AG04450 (cell line): ENCODE results near the gene CPNE5. TPM values are rescaled to one million over a fixed set of nuclear protein-coding genes. Genes with fewer than 3 reads are reported as not detected.

ENCODE experiments used
- CTCF ChIA-PET: fragments of 300-600, 350-600 bp; formaldehyde crosslinking; extraction: SDS; loops from one replicate; lab custom pipeline; 2022; ENCODE audit warnings: antibody characterized with exemption, inconsistent platforms; lab: Charles Lee
- POLR2A ChIA-PET: fragments of 350-600 bp; formaldehyde crosslinking; extraction: SDS; loops from one replicate; lab custom pipeline; 2021; ENCODE audit warnings: antibody characterized with exemption, inconsistent platforms; lab: Yijun Ruan, JAX
- DNase-seq: peaks from one replicate; pipeline ENCODE4 v3.0.0-alpha.2; 2011; ENCODE audit warnings: low read depth, low spot score
- H3K27ac ChIP-seq: one replicate; pipeline ENCODE4 v1.5.1; 2012; ENCODE audit warnings: low read depth, low read length, control low read depth
- H3K27me3 ChIP-seq: one replicate; pipeline ENCODE4 v1.6.0; 2012; ENCODE audit warnings: low read length; ENCODE audit not compliant: control insufficient read depth, insufficient read depth
- H3K4me3 ChIP-seq: 2 replicates; pipeline ENCODE4 v1.5.1; 2011; ENCODE audit warnings: mild to moderate bottlenecking, low read depth, low read length, control low read depth
- H3K9me3 ChIP-seq: 2 replicates; pipeline ENCODE4 v1.5.1; 2012; ENCODE audit warnings: low read length; ENCODE audit not compliant: control insufficient read depth, insufficient read depth
- polyA plus RNA-seq: library from polyadenylated mRNA; depleted of rRNA; stranded (reverse); fragments of >200 nt; gene quantifications from 2 replicates; pipeline ENCODE4 v1.2.3, GENCODE V29; 2011
- TF ChIP-seq, protein P1 (sequence below): IDR thresholded peaks from 2 replicates; pipeline ENCODE4 v1.5.1; 2011; ENCODE audit warnings: low read depth, low read length, control low read depth, inconsistent platforms

Gene CPNE5
- polyA plus RNA-seq, 1 experiment = 0.10 TPM

DNA sequence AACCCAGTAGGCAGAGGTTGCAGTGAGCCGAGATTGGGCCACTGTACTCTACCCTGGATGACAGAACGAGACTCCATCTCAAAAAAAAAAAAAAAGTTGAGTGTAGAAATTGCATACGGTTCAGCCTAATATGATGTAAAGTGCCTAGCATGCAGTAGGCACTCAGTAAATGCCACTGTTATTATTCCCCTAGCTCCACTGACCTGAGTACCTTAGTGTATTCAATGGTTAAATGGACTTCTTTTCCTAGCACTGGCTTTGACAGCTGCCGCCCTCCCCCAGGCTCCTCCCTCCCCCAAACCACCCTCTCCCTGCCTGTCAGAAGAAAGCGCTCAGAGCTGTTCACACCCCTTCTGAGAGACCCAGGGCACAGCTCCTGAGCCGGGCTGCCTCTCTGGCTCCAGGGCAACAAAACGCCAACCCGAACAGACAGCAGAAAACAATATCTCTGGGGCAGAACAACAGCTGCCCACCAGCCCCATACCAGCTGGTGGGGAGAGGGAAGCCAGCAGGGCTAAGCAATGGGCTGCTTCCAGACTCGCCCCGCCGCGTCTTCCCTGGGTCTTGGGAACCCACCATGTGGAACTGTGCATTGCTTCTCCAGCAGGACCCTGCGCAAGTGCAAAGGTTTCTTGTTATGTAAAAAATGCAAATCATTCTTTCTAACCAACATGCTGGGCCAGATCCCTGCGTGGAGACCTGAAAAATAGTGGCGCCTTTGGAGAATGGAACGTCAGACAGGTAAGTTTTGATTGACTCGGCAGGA, 4.5 kb downstream of the CPNE5 start:
- Histone ChIP-seq H3K9me3 (no peaks in the 10 kb centered on the region; the same call in 1 of the 2 replicates), H3K27ac (no peak overlapping the region), H3K27me3 (peaks cover 36% of the 10 kb centered on the region), H3K4me3 (no peak overlapping the region)
- ChIA-PET CTCF (interaction anchor here (0.6 to 2.5 kb wide), 4 partner anchors 14 to 748 kb away, joined by 3 to 6 read pairs (median 3); no protein-coding TSS in a partner anchor), POLR2A (no interaction called here)
- DNase-seq = no peak
- TF ChIP-seq, protein P1, sequence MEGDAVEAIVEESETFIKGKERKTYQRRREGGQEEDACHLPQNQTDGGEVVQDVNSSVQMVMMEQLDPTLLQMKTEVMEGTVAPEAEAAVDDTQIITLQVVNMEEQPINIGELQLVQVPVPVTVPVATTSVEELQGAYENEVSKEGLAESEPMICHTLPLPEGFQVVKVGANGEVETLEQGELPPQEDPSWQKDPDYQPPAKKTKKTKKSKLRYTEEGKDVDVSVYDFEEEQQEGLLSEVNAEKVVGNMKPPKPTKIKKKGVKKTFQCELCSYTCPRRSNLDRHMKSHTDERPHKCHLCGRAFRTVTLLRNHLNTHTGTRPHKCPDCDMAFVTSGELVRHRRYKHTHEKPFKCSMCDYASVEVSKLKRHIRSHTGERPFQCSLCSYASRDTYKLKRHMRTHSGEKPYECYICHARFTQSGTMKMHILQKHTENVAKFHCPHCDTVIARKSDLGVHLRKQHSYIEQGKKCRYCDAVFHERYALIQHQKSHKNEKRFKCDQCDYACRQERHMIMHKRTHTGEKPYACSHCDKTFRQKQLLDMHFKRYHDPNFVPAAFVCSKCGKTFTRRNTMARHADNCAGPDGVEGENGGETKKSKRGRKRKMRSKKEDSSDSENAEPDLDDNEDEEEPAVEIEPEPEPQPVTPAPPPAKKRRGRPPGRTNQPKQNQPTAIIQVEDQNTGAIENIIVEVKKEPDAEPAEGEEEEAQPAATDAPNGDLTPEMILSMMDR = no peak

DNA sequence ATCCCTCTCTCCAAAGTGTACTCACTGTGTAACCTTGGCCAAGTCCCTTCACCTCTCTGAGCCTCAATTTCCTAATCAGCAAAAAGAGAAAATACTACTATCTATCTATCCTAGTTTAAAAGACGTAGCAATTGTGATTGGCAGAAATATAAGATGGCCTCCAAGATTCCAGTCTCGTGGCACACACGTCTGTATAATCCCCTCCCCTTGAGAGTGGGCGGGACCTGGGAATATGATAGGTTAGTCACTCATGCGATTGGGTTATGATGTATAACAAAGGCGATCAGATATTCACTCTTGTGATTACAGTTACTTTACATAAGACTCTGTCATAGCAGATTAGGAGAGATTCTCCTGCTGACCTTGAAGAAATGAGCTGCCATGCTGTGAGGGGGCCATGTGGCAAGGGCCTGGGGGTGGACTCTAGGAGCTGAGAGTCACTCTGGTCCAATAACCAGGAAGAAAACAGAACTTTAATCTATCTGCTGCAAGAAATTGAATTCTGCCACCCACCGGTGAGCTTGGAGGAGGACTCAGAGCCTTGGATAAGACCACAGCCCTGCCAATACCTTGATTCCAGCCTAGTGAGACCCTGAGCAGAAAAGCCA, 6.0 kb downstream of the CPNE5 start:
- H3K9me3 ChIP-seq = no peaks in the 10 kb centered on the region
- TF ChIP-seq, protein P1 = no peak
- DNase-seq = no peak
- POLR2A ChIA-PET = no interaction called here
- no peak overlapping the region for H3K4me3 ChIP-seq
- H3K27ac ChIP-seq = no peak overlapping the region
- H3K27me3 ChIP-seq = peaks cover 26% of the 10 kb centered on the region
- CTCF ChIA-PET = interaction anchor here (2.5 kb wide), 1 partner anchor 17 kb away, joined by 6 read pairs; no protein-coding TSS in a partner anchor

DNA sequence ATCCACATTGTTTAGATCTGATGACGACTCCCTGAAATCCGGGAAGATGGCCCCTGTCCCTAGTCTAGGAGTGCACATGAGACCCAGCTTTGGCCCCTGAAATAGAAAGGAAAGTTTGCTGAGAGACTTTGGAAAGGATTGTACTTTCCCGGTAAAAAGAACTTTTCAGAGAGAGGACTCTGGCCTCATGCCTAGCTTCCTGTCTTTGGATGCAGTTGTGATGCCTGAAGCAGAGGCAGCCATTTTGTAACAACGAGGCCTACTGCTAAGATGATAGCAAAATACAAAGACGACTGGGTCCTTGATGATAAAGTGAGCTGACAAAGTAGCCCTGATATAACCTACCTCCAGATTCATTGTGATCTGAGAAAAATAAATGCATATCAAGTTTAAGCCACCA, 6.9 kb downstream of the CPNE5 start:
- Histone ChIP-seq H3K4me3 (no peak overlapping the region), H3K27me3 (peaks cover 20% of the 10 kb centered on the region), H3K27ac (no peak overlapping the region), H3K9me3 (no peaks in the 10 kb centered on the region)
- DNase-seq = no peak
- ChIA-PET POLR2A (no interaction called here), CTCF (interaction anchor here (0.8 kb wide), 1 partner anchor 66 kb away, joined by 3 read pairs; no protein-coding TSS in a partner anchor)
- TF ChIP-seq, protein P1 = no peak

DNA sequence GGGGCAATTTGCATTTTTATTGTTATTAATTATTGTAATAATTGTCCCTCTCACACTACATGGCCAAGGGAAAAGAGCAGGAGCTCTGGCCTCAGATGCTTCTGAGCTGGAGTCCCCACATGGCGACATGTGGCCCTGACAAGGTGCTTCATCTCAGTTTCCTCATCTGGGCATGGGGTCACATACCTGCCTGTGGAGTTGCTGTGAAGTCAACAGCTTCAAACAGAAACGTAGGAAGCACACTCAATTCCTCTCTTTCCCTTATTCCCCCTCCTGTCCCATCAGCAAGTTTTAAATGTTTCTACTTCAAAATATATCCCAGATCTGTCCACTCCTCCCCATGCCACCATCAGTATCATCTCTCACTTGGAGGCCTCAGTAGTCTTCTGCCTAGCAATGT, 8.7 kb downstream of the CPNE5 start:
- POLR2A ChIA-PET = no interaction called here
- CTCF ChIA-PET = interaction anchor here (1.5 kb wide), 1 partner anchor 22 kb away, joined by 4 read pairs; no protein-coding TSS in a partner anchor

More for the DNA sequence above, 8.7 kb downstream of the CPNE5 start:
- no peak overlapping the region for H3K27ac ChIP-seq
- H3K9me3 ChIP-seq = no peaks in the 10 kb centered on the region; the same call in 1 of the 2 replicates
- peaks cover 9% of the 10 kb centered on the region for H3K27me3 ChIP-seq
- DNase-seq = no peak
- TF ChIP-seq, protein P1 = no peak
- no peak overlapping the region for H3K4me3 ChIP-seq
